ENCODE results near the gene MECP2.

GRCh38 chrX:154043003-154043763 lies 54.3 kb downstream of the MECP2 start:
- TF ChIP-seq, protein P1, sequence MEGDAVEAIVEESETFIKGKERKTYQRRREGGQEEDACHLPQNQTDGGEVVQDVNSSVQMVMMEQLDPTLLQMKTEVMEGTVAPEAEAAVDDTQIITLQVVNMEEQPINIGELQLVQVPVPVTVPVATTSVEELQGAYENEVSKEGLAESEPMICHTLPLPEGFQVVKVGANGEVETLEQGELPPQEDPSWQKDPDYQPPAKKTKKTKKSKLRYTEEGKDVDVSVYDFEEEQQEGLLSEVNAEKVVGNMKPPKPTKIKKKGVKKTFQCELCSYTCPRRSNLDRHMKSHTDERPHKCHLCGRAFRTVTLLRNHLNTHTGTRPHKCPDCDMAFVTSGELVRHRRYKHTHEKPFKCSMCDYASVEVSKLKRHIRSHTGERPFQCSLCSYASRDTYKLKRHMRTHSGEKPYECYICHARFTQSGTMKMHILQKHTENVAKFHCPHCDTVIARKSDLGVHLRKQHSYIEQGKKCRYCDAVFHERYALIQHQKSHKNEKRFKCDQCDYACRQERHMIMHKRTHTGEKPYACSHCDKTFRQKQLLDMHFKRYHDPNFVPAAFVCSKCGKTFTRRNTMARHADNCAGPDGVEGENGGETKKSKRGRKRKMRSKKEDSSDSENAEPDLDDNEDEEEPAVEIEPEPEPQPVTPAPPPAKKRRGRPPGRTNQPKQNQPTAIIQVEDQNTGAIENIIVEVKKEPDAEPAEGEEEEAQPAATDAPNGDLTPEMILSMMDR (conservative IDR thresholded peaks at IDR 0.05; ENCODE audit: low read length): no peak
- no peak for TF ChIP-seq EZH2phosphoT487 (IDR thresholded peaks at IDR 0.05; ENCODE audit: borderline replicate concordance, low read depth, low read length)
